Measurements from ENCODE around the gene POLN. TPM values are rescaled to one million over a fixed set of nuclear protein-coding genes. Genes with fewer than 3 reads are reported as not detected.
"Not testable (repeated sequence)": the region's sequence is repeated elsewhere in the genome, so short reads cannot be mapped to it uniquely, and the experiment has no call there.

Gene POLN
- total and polyA plus RNA-seq, 4 donors = 4.6 to 8.9 (median 6.8) TPM

DNA sequence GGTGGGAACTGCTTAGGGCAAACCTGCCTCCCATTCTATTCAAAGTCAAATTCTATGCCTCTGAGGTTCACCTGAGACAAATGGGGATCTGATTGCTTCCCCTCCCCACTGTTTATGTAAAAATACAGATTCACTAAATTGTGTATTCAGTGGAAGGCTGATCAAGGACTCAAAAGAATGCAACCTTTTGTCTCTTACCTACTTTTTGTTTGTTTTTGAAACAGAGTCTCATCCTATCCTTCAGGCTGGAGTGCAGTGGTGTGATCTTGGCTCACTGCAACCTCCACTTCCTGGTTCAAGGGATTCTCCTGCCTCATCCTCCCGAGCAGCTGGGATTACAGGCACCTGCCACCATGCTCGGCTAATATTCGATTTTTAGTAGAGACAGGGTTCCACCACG is 20.5 kb downstream of the POLN start:
- H3K27ac ChIP-seq (ENCODE audit: low read depth, low read length); DNase-seq (ENCODE audit: low read depth in 4 of 6, low spot score in 6 of 6); H3K9me3 ChIP-seq (ENCODE audit: control insufficient read depth, insufficient read depth, low read length); H3K36me3 ChIP-seq (ENCODE audit: control insufficient read depth, insufficient read depth, low read length); H3K27me3 ChIP-seq (ENCODE audit: control insufficient read depth, insufficient read depth, low read length); H3K4me3 ChIP-seq (ENCODE audit: low read depth, low read length); H3K4me1 ChIP-seq (ENCODE audit: control insufficient read depth, insufficient read depth, low read length): not testable (repeated sequence)
- WGBS (ENCODE audit: insufficient coverage) = 47% methylated on average over 4 of the region's 4 CpGs

DNA sequence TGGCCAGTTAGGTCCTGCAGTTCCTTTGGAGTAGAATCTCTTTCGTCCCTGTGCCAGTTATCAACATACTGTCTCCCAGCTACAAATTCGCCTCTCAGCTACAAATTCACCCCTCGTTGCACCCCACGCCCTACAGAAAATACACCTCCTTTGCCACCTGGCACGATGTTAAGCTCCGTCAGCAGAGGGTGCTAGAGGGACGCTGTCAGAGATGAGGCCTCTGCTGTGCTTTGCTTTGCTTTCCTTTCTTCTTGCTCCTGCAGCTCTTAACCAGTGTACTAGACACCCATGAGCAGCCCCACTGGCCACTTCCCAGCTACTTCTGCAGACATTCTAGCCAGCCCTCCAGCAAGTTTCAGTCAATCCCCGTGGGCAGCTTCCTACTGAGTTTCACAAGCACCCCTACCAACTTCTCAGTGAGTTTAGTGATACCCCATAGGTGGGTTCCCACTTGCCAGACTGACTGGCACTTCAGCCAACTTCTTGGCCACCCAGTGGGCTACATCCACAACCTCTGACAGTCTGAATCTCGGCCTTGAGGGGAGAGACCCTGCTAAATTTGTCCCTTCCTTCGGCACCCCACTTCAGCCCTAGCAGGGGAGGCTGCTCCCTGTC is 21.8 kb downstream of the POLN start:
- H3K27ac ChIP-seq (ENCODE audit: low read depth, low read length) = no peak overlapping the region
- peaks cover 3% of the 10 kb centered on the region for H3K36me3 ChIP-seq (ENCODE audit: control insufficient read depth, insufficient read depth, low read length)
- 12% methylated on average over 10 of the region's 10 CpGs for WGBS (ENCODE audit: insufficient coverage)
- no peaks in the 10 kb centered on the region for H3K9me3 ChIP-seq (ENCODE audit: control insufficient read depth, insufficient read depth, low read length)
- no peaks in the 10 kb centered on the region for H3K27me3 ChIP-seq (ENCODE audit: control insufficient read depth, insufficient read depth, low read length)
- no peaks in the 10 kb centered on the region for H3K4me1 ChIP-seq (ENCODE audit: control insufficient read depth, insufficient read depth, low read length)
- DNase-seq (ENCODE audit: low read depth in 4 of 6, low spot score in 6 of 6) = peak in 4 of 6 donors; percentile 43 to 86 (median 64)
- no peak overlapping the region for H3K4me3 ChIP-seq (ENCODE audit: low read depth, low read length)

DNA sequence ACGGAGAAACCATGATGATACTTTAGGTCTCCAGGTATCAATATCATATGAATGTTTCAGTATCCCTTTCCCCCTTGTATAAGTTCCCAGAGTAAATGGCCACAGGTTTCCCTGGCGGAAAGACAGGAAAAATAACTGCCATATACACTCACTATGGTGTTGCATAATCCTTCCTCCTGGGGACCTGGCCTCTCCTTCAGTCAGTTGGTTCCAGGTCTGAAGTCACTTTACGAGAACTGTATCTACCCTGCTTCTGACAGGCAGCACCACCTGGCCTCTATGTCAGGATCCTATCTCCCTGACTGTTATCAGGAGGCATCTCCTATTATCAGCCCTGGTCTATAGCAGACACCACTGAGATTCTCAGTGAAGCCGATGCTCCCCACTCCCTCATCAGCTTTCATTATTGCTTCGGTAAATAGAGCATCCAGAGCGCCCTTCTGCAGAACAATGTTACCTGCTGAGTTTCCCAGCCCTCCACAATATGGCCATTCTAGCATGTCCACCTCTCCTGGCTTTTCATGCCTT is 22.6 kb downstream of the POLN start:
- Histone ChIP-seq H3K27me3 (ENCODE audit: control insufficient read depth, insufficient read depth, low read length) (no peaks in the 10 kb centered on the region), H3K9me3 (ENCODE audit: control insufficient read depth, insufficient read depth, low read length) (no peaks in the 10 kb centered on the region), H3K27ac (ENCODE audit: low read depth, low read length) (no peak overlapping the region), H3K36me3 (ENCODE audit: control insufficient read depth, insufficient read depth, low read length) (peaks cover 3% of the 10 kb centered on the region), H3K4me3 (ENCODE audit: low read depth, low read length) (no peak overlapping the region), H3K4me1 (ENCODE audit: control insufficient read depth, insufficient read depth, low read length) (no peaks in the 10 kb centered on the region)
- 97% methylated on average over 6 of the region's 6 CpGs for WGBS (ENCODE audit: insufficient coverage)
- no peak for DNase-seq (ENCODE audit: low read depth in 4 of 6, low spot score in 6 of 6)

DNA sequence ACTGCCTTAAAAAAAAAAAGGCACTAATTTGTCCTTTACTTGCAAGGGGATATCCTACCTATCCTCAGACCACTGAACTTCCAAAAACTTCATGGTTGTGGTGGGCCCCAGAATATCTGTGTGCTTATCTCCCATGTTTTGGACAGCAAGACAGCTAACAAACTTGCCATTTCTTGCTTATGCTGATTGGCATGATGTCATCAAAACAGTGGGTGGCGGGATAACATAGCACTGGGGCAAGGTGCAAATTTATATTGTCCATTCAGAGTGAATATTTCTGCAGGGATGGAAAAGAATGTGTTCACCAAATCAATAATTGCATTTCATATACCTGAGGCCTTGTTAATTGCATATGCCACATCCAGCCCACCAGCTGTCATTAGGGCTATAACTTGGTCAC is 23.5 kb downstream of the POLN start:
- no peaks in the 10 kb centered on the region for H3K4me1 ChIP-seq (ENCODE audit: control insufficient read depth, insufficient read depth, low read length)
- WGBS (ENCODE audit: insufficient coverage) = no CpG with 5 or more reads among the region's 1 CpG
- peaks cover 3% of the 10 kb centered on the region for H3K36me3 ChIP-seq (ENCODE audit: control insufficient read depth, insufficient read depth, low read length)
- no peaks in the 10 kb centered on the region for H3K9me3 ChIP-seq (ENCODE audit: control insufficient read depth, insufficient read depth, low read length)
- H3K4me3 ChIP-seq (ENCODE audit: low read depth, low read length) = no peak overlapping the region
- H3K27ac ChIP-seq (ENCODE audit: low read depth, low read length) = no peak overlapping the region
- no peaks in the 10 kb centered on the region for H3K27me3 ChIP-seq (ENCODE audit: control insufficient read depth, insufficient read depth, low read length)
- DNase-seq (ENCODE audit: low read depth in 4 of 6, low spot score in 6 of 6) = no peak

DNA sequence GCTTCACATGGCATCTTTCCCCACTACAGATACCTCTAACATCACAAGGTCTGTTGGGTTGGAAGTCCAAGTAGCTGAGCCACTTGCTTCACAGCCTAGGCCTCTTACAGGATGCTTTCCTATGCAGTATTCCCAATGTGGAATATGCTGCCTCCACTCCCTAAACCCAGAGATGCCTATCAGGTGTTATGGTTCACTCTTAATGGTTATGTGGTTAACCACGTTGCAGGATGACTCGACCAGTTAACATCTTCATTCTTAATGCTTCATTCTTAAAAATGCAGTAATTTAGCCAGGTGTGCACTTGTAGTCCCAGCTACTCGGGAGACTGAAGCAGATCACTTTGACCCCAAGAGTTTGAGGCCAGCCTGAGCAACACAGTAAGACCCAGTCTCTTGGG is 24.2 kb downstream of the POLN start:
- Histone ChIP-seq H3K4me1 (ENCODE audit: control insufficient read depth, insufficient read depth, low read length) (no peaks in the 10 kb centered on the region), H3K4me3 (ENCODE audit: low read depth, low read length) (no peak overlapping the region), H3K36me3 (ENCODE audit: control insufficient read depth, insufficient read depth, low read length) (peaks cover 3% of the 10 kb centered on the region), H3K27me3 (ENCODE audit: control insufficient read depth, insufficient read depth, low read length) (no peaks in the 10 kb centered on the region), H3K27ac (ENCODE audit: low read depth, low read length) (no peak overlapping the region), H3K9me3 (ENCODE audit: control insufficient read depth, insufficient read depth, low read length) (no peaks in the 10 kb centered on the region)
- WGBS (ENCODE audit: insufficient coverage) = 100% methylated on average over 1 of the region's 3 CpGs
- no peak for DNase-seq (ENCODE audit: low read depth in 4 of 6, low spot score in 6 of 6)

DNA sequence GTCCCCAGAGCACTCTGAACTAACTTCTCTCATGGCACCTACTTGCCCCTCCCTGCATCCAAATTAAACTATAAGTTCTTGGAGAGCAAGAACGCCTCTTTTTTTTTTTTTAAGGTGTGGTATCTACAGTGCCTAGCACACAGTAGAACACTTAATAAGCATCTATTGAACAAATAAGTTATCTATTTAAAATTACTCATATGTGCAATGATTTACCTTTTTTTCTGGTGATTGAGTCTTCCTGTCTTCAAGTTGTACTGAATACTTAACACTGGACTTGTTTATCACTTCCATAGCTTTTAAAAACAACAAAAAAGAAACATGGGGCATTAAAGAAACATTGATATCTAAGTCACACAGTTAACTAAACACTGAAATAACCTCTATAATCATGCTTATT is 29.1 kb downstream of the POLN start:
- Histone ChIP-seq H3K4me3 (ENCODE audit: low read depth, low read length) (no peak overlapping the region), H3K4me1 (ENCODE audit: control insufficient read depth, insufficient read depth, low read length) (no peaks in the 10 kb centered on the region), H3K27ac (ENCODE audit: low read depth, low read length) (no peak overlapping the region), H3K9me3 (ENCODE audit: control insufficient read depth, insufficient read depth, low read length) (no peaks in the 10 kb centered on the region), H3K27me3 (ENCODE audit: control insufficient read depth, insufficient read depth, low read length) (no peaks in the 10 kb centered on the region), H3K36me3 (ENCODE audit: control insufficient read depth, insufficient read depth, low read length) (no peaks in the 10 kb centered on the region)
- DNase-seq (ENCODE audit: low read depth in 4 of 6, low spot score in 6 of 6) = no peak
- WGBS (ENCODE audit: insufficient coverage) = no CpG with 5 or more reads among the region's 1 CpG

DNA sequence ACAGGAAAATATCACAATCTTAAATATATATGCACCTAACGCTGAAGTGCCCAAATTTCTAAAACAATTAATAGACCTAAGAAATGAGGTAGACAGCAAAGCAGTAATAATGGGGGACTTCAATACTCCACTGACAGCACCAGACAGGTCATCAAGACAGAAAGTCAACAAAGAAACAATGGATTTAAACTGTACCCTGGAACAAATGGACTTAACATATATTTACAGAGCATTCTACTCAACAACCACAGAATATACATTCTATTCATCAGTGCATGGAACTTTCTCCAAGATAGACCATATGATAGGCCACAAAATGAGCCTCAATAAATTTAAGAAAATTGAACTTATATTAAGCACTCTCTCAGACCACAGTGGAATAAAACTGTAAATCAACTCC is 39.1 kb downstream of the POLN start:
- not testable (repeated sequence) for DNase-seq (ENCODE audit: low read depth in 4 of 6, low spot score in 6 of 6); H3K27me3 ChIP-seq (ENCODE audit: control insufficient read depth, insufficient read depth, low read length); H3K4me3 ChIP-seq (ENCODE audit: low read depth, low read length); H3K4me1 ChIP-seq (ENCODE audit: control insufficient read depth, insufficient read depth, low read length); H3K36me3 ChIP-seq (ENCODE audit: control insufficient read depth, insufficient read depth, low read length); H3K27ac ChIP-seq (ENCODE audit: low read depth, low read length); H3K9me3 ChIP-seq (ENCODE audit: control insufficient read depth, insufficient read depth, low read length)
- no CpG with 5 or more reads among the region's 1 CpG for WGBS (ENCODE audit: insufficient coverage)

DNA sequence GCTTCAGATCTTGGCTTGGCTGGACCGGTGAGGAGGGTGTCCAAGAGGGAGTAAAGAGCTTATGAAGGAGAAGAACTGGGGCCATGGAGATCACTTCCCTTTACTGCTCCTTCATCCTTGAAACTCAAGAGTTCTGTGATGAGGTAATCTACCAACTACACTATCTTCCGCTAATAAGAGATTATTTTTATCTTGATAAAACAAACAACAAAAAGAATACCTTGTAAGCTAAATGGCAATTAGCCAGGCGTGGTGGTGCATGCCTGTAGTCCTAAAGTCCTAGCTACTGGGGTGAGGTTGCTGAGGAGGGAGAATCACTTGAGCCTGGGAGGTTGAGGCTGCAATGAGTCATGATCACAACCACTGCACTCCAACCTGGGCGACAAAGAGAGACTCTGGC is 47.4 kb downstream of the POLN start:
- H3K4me3 ChIP-seq (ENCODE audit: low read depth, low read length) = no peak overlapping the region
- H3K27ac ChIP-seq (ENCODE audit: low read depth, low read length) = no peak overlapping the region
- no peaks in the 10 kb centered on the region for H3K27me3 ChIP-seq (ENCODE audit: control insufficient read depth, insufficient read depth, low read length)
- H3K9me3 ChIP-seq (ENCODE audit: control insufficient read depth, insufficient read depth, low read length) = no peaks in the 10 kb centered on the region
- no peak for DNase-seq (ENCODE audit: low read depth in 4 of 6, low spot score in 6 of 6)
- H3K4me1 ChIP-seq (ENCODE audit: control insufficient read depth, insufficient read depth, low read length) = no peaks in the 10 kb centered on the region
- no peaks in the 10 kb centered on the region for H3K36me3 ChIP-seq (ENCODE audit: control insufficient read depth, insufficient read depth, low read length)
- 57% methylated on average over 1 of the region's 4 CpGs for WGBS (ENCODE audit: insufficient coverage)

DNA sequence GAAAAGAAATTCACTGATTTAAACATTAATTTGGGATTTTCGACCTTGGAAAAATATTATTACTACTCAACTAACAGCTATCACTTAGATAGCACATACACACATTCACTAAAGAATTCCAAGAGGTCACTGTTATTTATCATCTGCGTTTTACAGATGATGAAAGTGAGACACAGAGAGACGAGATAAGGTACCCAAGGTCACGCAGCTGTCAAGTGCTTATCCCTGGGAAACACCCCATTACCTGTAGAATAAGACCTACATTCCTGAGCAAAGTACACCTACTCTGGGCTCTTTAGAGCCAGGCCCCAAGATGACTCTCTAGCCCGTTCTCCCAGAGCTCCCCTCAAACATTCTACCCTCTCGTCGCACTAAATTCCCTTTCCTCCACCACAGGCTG is 48.6 kb downstream of the POLN start:
- Histone ChIP-seq H3K36me3 (ENCODE audit: control insufficient read depth, insufficient read depth, low read length) (no peaks in the 10 kb centered on the region), H3K27ac (ENCODE audit: low read depth, low read length) (no peak overlapping the region), H3K4me3 (ENCODE audit: low read depth, low read length) (no peak overlapping the region), H3K27me3 (ENCODE audit: control insufficient read depth, insufficient read depth, low read length) (no peaks in the 10 kb centered on the region), H3K4me1 (ENCODE audit: control insufficient read depth, insufficient read depth, low read length) (no peaks in the 10 kb centered on the region), H3K9me3 (ENCODE audit: control insufficient read depth, insufficient read depth, low read length) (no peaks in the 10 kb centered on the region)
- no peak for DNase-seq (ENCODE audit: low read depth in 4 of 6, low spot score in 6 of 6)
- WGBS (ENCODE audit: insufficient coverage) = 87% methylated on average over 7 of the region's 7 CpGs

DNA sequence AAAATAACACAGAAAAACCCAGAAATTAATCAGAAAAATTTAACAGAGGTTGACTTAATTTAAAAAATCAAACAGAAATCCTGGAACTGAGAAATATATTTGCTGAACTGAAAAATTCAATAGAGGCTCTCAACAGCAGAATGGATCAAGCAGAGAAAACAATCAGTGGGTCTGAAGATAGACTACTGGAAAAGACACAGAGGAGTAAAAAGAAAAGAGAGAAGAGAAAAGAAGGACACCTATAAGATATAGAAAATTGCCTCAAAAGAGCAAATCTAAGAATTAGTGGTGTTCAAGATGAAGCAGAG is 55.1 kb downstream of the POLN start:
- Histone ChIP-seq H3K9me3 (ENCODE audit: control insufficient read depth, insufficient read depth, low read length) (peaks cover 2% of the 10 kb centered on the region), H3K27ac (ENCODE audit: low read depth, low read length) (no peak overlapping the region), H3K4me3 (ENCODE audit: low read depth, low read length) (no peak overlapping the region), H3K4me1 (ENCODE audit: control insufficient read depth, insufficient read depth, low read length) (no peaks in the 10 kb centered on the region), H3K27me3 (ENCODE audit: control insufficient read depth, insufficient read depth, low read length) (no peaks in the 10 kb centered on the region), H3K36me3 (ENCODE audit: control insufficient read depth, insufficient read depth, low read length) (no peaks in the 10 kb centered on the region)
- DNase-seq (ENCODE audit: low read depth in 4 of 6, low spot score in 6 of 6) = no peak

Data from spinal cord (tissue), 10 donors.